CD8-positive, alpha-beta memory T cell (primary cell): Measurements from ENCODE around the gene RASGEF1C. TPM values are rescaled to one million over a fixed set of nuclear protein-coding genes. Genes with fewer than 3 reads are reported as not detected.
"Not testable (repeated sequence)": the region's sequence is repeated elsewhere in the genome, so short reads cannot be mapped to it uniquely, and the experiment has no call there.

Experiments
- CTCF ChIA-PET: fragments of 350-600 bp; sonication (Branson Sonifier 250); formaldehyde crosslinking; loops from one replicate; lab custom pipeline; 2021; ENCODE audit warnings: antibody characterized with exemption; lab: Charles Lee
- POLR2A ChIA-PET: fragments of 350-600 bp; sonication (Branson Sonifier 250); formaldehyde crosslinking; loops from one replicate; lab custom pipeline; 2021; ENCODE audit warnings: antibody characterized with exemption; lab: Charles Lee
- DNase-seq, 5 donors: peaks; one replicate each; pipeline versions ENCODE4 v3.0.0 to v3.0.0-alpha.2; 2020 to 2022; ENCODE audit warnings: mixed read lengths in 1 of 5
- H3K27ac ChIP-seq: one replicate; pipeline ENCODE4 v1.7.0; 2013; ENCODE audit warnings: low read depth, mild to moderate bottlenecking, low read length, moderate library complexity
- H3K27me3 ChIP-seq: 2 replicates; pipeline ENCODE4 v1.7.0; 2013; ENCODE audit warnings: low read length, mild to moderate bottlenecking; ENCODE audit not compliant: insufficient read depth, poor library complexity, severe bottlenecking
- H3K36me3 ChIP-seq: 2 replicates; pipeline ENCODE4 v1.7.0; 2013; ENCODE audit warnings: mild to moderate bottlenecking, low read length, moderate library complexity; ENCODE audit not compliant: insufficient read depth
- H3K4me1 ChIP-seq: 2 replicates; pipeline ENCODE4 v1.7.0; 2013; ENCODE audit warnings: mild to moderate bottlenecking, low read length, moderate library complexity; ENCODE audit not compliant: insufficient read depth
- H3K4me3 ChIP-seq: 2 replicates; pipeline ENCODE4 v1.7.0; 2013; ENCODE audit warnings: mild to moderate bottlenecking, low read length
- H3K9me3 ChIP-seq: 2 replicates; pipeline ENCODE4 v1.7.0; 2013; ENCODE audit warnings: mild to moderate bottlenecking, low read length
- H3K27ac Mint-ChIP-seq, 8 donors: one replicate each; pipeline ENCODE4 v1.8.0; 2020 to 2021; ENCODE audit warnings: mixed read lengths in 8 of 8, mild to moderate bottlenecking in 6 of 8, inconsistent platforms in 3 of 8, moderate library complexity in 3 of 8
- H3K27me3 Mint-ChIP-seq, 2 donors: one replicate each; pipeline ENCODE4 v1.8.0; 2020 to 2021; ENCODE audit warnings: mixed read lengths in 2 of 2, mild to moderate bottlenecking in 1 of 2, moderate library complexity in 1 of 2
- H3K36me3 Mint-ChIP-seq, 3 donors: one replicate each; pipeline ENCODE4 v1.8.0; 2020 to 2021; ENCODE audit warnings: mixed read lengths in 3 of 3, inconsistent platforms in 1 of 3, mild to moderate bottlenecking in 1 of 3
- H3K4me1 Mint-ChIP-seq, 3 donors: one replicate each; pipeline ENCODE4 v1.8.0; 2020 to 2021; ENCODE audit warnings: mixed read lengths in 3 of 3, inconsistent platforms in 1 of 3, mild to moderate bottlenecking in 1 of 3
- H3K4me3 Mint-ChIP-seq, 7 donors: one replicate each; pipeline ENCODE4 v1.8.0; 2020 to 2021; ENCODE audit warnings: mixed read lengths in 7 of 7, mild to moderate bottlenecking in 6 of 7, moderate library complexity in 4 of 7, inconsistent platforms in 2 of 7
- H3K9me3 Mint-ChIP-seq, 5 donors: one replicate each; pipeline ENCODE4 v1.8.0; 2020 to 2022; ENCODE audit warnings: mixed read lengths in 5 of 5, mild to moderate bottlenecking in 3 of 5, moderate library complexity in 2 of 5, inconsistent platforms in 1 of 5
- polyA plus RNA-seq: library from polyadenylated mRNA; unstranded; fragments of 300-500 nt; fragmentation: Illumina TruSeq; gene quantifications from one replicate; pipeline ENCODE4 v1.2.3, GENCODE V29; 2021
- total RNA-seq, 2 experiments: library from RNA; stranded (reverse); gene quantifications; one replicate each; pipeline ENCODE4 v1.2.3, GENCODE V29; 2021

Gene RASGEF1C
- total and polyA plus RNA-seq, 3 experiments from 2014 or later, result not detected

GRCh38 chr5:180126156-180126555 is 82.9 kb downstream of the RASGEF1C start:
- H3K9me3 Mint-ChIP-seq, H3K4me1 Mint-ChIP-seq, H3K4me3 Mint-ChIP-seq, POLR2A ChIA-PET, H3K36me3 Mint-ChIP-seq, H3K27me3 ChIP-seq, H3K4me1 ChIP-seq, H3K36me3 ChIP-seq, H3K27ac ChIP-seq, H3K27ac Mint-ChIP-seq, H3K9me3 ChIP-seq, DNase-seq, H3K4me3 ChIP-seq: not testable (repeated sequence)
- H3K27me3 Mint-ChIP-seq, result peaks cover 6 to 18% of the 10 kb centered on the region in 2 donors
- CTCF ChIA-PET, result interaction anchor here (1.2 to 1.4 kb wide), 3 partner anchors 10 to 203 kb away, joined by 3 read pairs; no protein-coding TSS in a partner anchor

GRCh38 chr5:180124662-180125061 is 84.3 kb downstream of the RASGEF1C start:
- Mint-ChIP-seq H3K27me3 (peaks cover 5 to 18% of the 10 kb centered on the region in 2 donors), H3K27ac (peak overlapping the region in 1 of 8 donors; percentile 36)
- H3K9me3 ChIP-seq, H3K36me3 Mint-ChIP-seq, POLR2A ChIA-PET, CTCF ChIA-PET, H3K27me3 ChIP-seq, H3K4me1 Mint-ChIP-seq, H3K4me3 Mint-ChIP-seq, H3K9me3 Mint-ChIP-seq, H3K4me3 ChIP-seq, H3K27ac ChIP-seq, H3K4me1 ChIP-seq, H3K36me3 ChIP-seq, DNase-seq: not testable (repeated sequence)

- H3K36me3 ChIP-seq, result no peaks in the 10 kb centered on the region
- Mint-ChIP-seq H3K27me3 (peaks cover 5 to 21% of the 10 kb centered on the region in 2 donors), H3K36me3 (no peaks in the 10 kb centered on the region), H3K27ac (no peak overlapping the region), H3K4me3 (no peak overlapping the region), H3K4me1 (peaks cover 0 to 3% (median 0%) of the 10 kb centered on the region in 3 donors), H3K9me3 (no peaks in the 10 kb centered on the region)
- no peaks in the 10 kb centered on the region for H3K4me1 ChIP-seq
- H3K9me3 ChIP-seq, result no peaks in the 10 kb centered on the region
- CTCF ChIA-PET, result interaction anchor here (1.1 kb wide), 1 partner anchor 8 kb away, joined by 3 read pairs; no protein-coding TSS in a partner anchor
- POLR2A ChIA-PET, result no interaction called here
- DNase-seq, result no peak
- H3K27ac ChIP-seq, result no peak overlapping the region
- H3K27me3 ChIP-seq, result no peaks in the 10 kb centered on the region
- no peak overlapping the region for H3K4me3 ChIP-seq
Observed at GRCh38 chr5:180122875-180123274, 86.1 kb downstream of the RASGEF1C start.

- no peak for DNase-seq
- Histone ChIP-seq H3K4me3 (no peak overlapping the region), H3K4me1 (no peaks in the 10 kb centered on the region), H3K27ac (no peak overlapping the region), H3K9me3 (no peaks in the 10 kb centered on the region), H3K36me3 (no peaks in the 10 kb centered on the region), H3K27me3 (no peaks in the 10 kb centered on the region)
- POLR2A ChIA-PET, result no interaction called here
- H3K27ac Mint-ChIP-seq, result no peak overlapping the region
- H3K4me3 Mint-ChIP-seq, result no peak overlapping the region
- H3K4me1 Mint-ChIP-seq, result peaks cover 0 to 3% (median 0%) of the 10 kb centered on the region in 3 donors
- no peaks in the 10 kb centered on the region for H3K36me3 Mint-ChIP-seq
- CTCF ChIA-PET, result interaction anchor here (1.1 kb wide), 1 partner anchor 9 kb away, joined by 3 read pairs; no protein-coding TSS in a partner anchor
- peaks cover 6 to 26% of the 10 kb centered on the region in 2 donors for H3K27me3 Mint-ChIP-seq
- H3K9me3 Mint-ChIP-seq, result no peaks in the 10 kb centered on the region
Observed at GRCh38 chr5:180121826-180122413, 87.1 kb downstream of the RASGEF1C start.

- H3K36me3 Mint-ChIP-seq, result no peaks in the 10 kb centered on the region
- H3K36me3 ChIP-seq, result no peaks in the 10 kb centered on the region
- no peak overlapping the region for H3K4me3 ChIP-seq
- no peaks in the 10 kb centered on the region for H3K9me3 Mint-ChIP-seq
- H3K4me1 Mint-ChIP-seq, result no peaks in the 10 kb centered on the region
- no peaks in the 10 kb centered on the region for H3K27me3 ChIP-seq
- POLR2A ChIA-PET, result no interaction called here
- H3K27me3 Mint-ChIP-seq, result peaks cover 6 to 19% of the 10 kb centered on the region in 2 donors
- H3K4me1 ChIP-seq, result no peaks in the 10 kb centered on the region
- no peak overlapping the region for H3K4me3 Mint-ChIP-seq
- no peak overlapping the region for H3K27ac ChIP-seq
- no peak for DNase-seq
- H3K9me3 ChIP-seq, result no peaks in the 10 kb centered on the region
- CTCF ChIA-PET, result no interaction called here
- H3K27ac Mint-ChIP-seq, result no peak overlapping the region
Observed at GRCh38 chr5:180120237-180121101, 88.5 kb downstream of the RASGEF1C start.

- peaks cover 6 to 19% of the 10 kb centered on the region in 2 donors for H3K27me3 Mint-ChIP-seq
- H3K27ac Mint-ChIP-seq, result no peak overlapping the region
- no peak overlapping the region for H3K4me3 Mint-ChIP-seq
- Histone ChIP-seq H3K4me1 (no peaks in the 10 kb centered on the region), H3K4me3 (no peak overlapping the region), H3K36me3 (no peaks in the 10 kb centered on the region), H3K27me3 (no peaks in the 10 kb centered on the region), H3K27ac (no peak overlapping the region), H3K9me3 (no peaks in the 10 kb centered on the region)
- no peak for DNase-seq
- ChIA-PET CTCF (no interaction called here), POLR2A (no interaction called here)
- H3K4me1 Mint-ChIP-seq, result no peaks in the 10 kb centered on the region
- no peaks in the 10 kb centered on the region for H3K9me3 Mint-ChIP-seq
- H3K36me3 Mint-ChIP-seq, result no peaks in the 10 kb centered on the region
Observed at GRCh38 chr5:180119903-180120236, 89.1 kb downstream of the RASGEF1C start.

GRCh38 chr5:180119031-180119902 is 89.7 kb downstream of the RASGEF1C start:
- Histone ChIP-seq H3K36me3 (no peaks in the 10 kb centered on the region), H3K27me3 (no peaks in the 10 kb centered on the region), H3K4me3 (no peak overlapping the region), H3K9me3 (no peaks in the 10 kb centered on the region), H3K27ac (no peak overlapping the region), H3K4me1 (no peaks in the 10 kb centered on the region)
- H3K27me3 Mint-ChIP-seq, result peaks cover 6 to 18% of the 10 kb centered on the region in 2 donors
- no peaks in the 10 kb centered on the region for H3K9me3 Mint-ChIP-seq
- CTCF ChIA-PET, result no interaction called here
- no peak for DNase-seq
- H3K4me1 Mint-ChIP-seq, result no peaks in the 10 kb centered on the region
- H3K4me3 Mint-ChIP-seq, result no peak overlapping the region
- POLR2A ChIA-PET, result no interaction called here
- no peak overlapping the region for H3K27ac Mint-ChIP-seq
- no peaks in the 10 kb centered on the region for H3K36me3 Mint-ChIP-seq

GRCh38 chr5:180118391-180118791 is 90.6 kb downstream of the RASGEF1C start:
- no peak overlapping the region for H3K4me3 Mint-ChIP-seq
- POLR2A ChIA-PET, result no interaction called here
- H3K4me1 ChIP-seq, result no peaks in the 10 kb centered on the region
- no peaks in the 10 kb centered on the region for H3K9me3 ChIP-seq
- CTCF ChIA-PET, result no interaction called here
- DNase-seq, result no peak
- H3K36me3 Mint-ChIP-seq, result no peaks in the 10 kb centered on the region
- no peak overlapping the region for H3K27ac ChIP-seq
- no peak overlapping the region for H3K4me3 ChIP-seq
- no peaks in the 10 kb centered on the region for H3K27me3 ChIP-seq
- no peaks in the 10 kb centered on the region for H3K9me3 Mint-ChIP-seq
- no peak overlapping the region for H3K27ac Mint-ChIP-seq
- peaks cover 5 to 15% of the 10 kb centered on the region in 2 donors for H3K27me3 Mint-ChIP-seq
- H3K36me3 ChIP-seq, result no peaks in the 10 kb centered on the region
- no peaks in the 10 kb centered on the region for H3K4me1 Mint-ChIP-seq
